Measurements from ENCODE around the gene FILIP1L.

The FILIP1L gene

GRCh38 chr3:100124201-100124761 lies 10.0 kb upstream of the FILIP1L start:
- DNase-seq = no peak

- no peak for DNase-seq
These were observed 8.8 kb upstream of the FILIP1L start for GRCh38 chr3:100123112-100123511.

- DNase-seq = no peak
These were observed 8.0 kb upstream of the FILIP1L start for GRCh38 chr3:100122321-100122720.

- no peak for DNase-seq
These were observed 6.4 kb upstream of the FILIP1L start for GRCh38 chr3:100120693-100121092.

- no peak for DNase-seq
These were observed 5.7 kb upstream of the FILIP1L start for GRCh38 chr3:100120012-100120411.

GRCh38 chr3:100117093-100117492 lies 2.8 kb upstream of the FILIP1L start:
- DNase-seq = no peak

GRCh38 chr3:100113723-100114412 lies 433 bp downstream of the FILIP1L start:
- DNase-seq = no peak

- DNase-seq = no peak
These were observed 2.6 kb downstream of the FILIP1L start for GRCh38 chr3:100111728-100112127.

- DNase-seq = no peak
These were observed 4.1 kb downstream of the FILIP1L start for GRCh38 chr3:100110162-100110561.

GRCh38 chr3:100108464-100109079 lies 5.7 kb downstream of the FILIP1L start:
- no peak for DNase-seq

- DNase-seq = no peak
These were observed 7.0 kb downstream of the FILIP1L start for GRCh38 chr3:100107221-100107814.

- no peak for DNase-seq
These were observed 7.7 kb downstream of the FILIP1L start for GRCh38 chr3:100106531-100107141.

- no peak for DNase-seq
These were observed 8.2 kb downstream of the FILIP1L start for GRCh38 chr3:100106094-100106493.

- DNase-seq = no peak
These were observed 8.8 kb downstream of the FILIP1L start for GRCh38 chr3:100105501-100105900.

GRCh38 chr3:100104817-100105413 lies 9.4 kb downstream of the FILIP1L start:
- no peak for DNase-seq

GRCh38 chr3:100104442-100104798 lies 9.9 kb downstream of the FILIP1L start:
- DNase-seq = no peak

GRCh38 chr3:100103558-100104441 lies 10.5 kb downstream of the FILIP1L start:
- no peak for DNase-seq

GRCh38 chr3:100102757-100103156 lies 11.5 kb downstream of the FILIP1L start:
- no peak for DNase-seq

- DNase-seq = no peak
These were observed 13.9 kb downstream of the FILIP1L start for GRCh38 chr3:100100425-100100824.

- no peak for DNase-seq
These were observed 14.7 kb downstream of the FILIP1L start for GRCh38 chr3:100099621-100100020.

GRCh38 chr3:100098784-100099070 lies 15.6 kb downstream of the FILIP1L start:
- DNase-seq = no peak
